ENCODE results near the gene VAV1. TPM values are rescaled to one million over a fixed set of nuclear protein-coding genes. Genes with fewer than 3 reads are reported as not detected.

Gene VAV1
- polyA plus RNA-seq, 1 donor from 2014 or later: not detected

- Histone ChIP-seq H2AFZ (ENCODE audit: low read depth, low read length) (no peak overlapping the region), H3K9me2 (ENCODE audit: insufficient read depth, low read length) (no peaks in the 10 kb centered on the region), H3K4me3 (ENCODE audit: low read length) (no peak overlapping the region), H3K9me3 (ENCODE audit: low read length) (no peaks in the 10 kb centered on the region), H3K4me2 (ENCODE audit: low read length) (no peak overlapping the region), H3F3A (ENCODE audit: insufficient read depth, low read length, poor library complexity, severe bottlenecking) (no peaks in the 10 kb centered on the region), H3K79me2 (replicated peaks; ENCODE audit: insufficient read depth, low read length) (no peaks in the 10 kb centered on the region), H4K20me1 (ENCODE audit: insufficient read depth) (no peaks in the 10 kb centered on the region), H3K9ac (ENCODE audit: low read length) (no peak overlapping the region), H3K27me3 (ENCODE audit: insufficient read depth, low read depth, low read length) (no peaks in the 10 kb centered on the region), H3K36me3 (ENCODE audit: insufficient read depth, low read length) (no peaks in the 10 kb centered on the region), H3K27ac (ENCODE audit: low read length) (no peak overlapping the region)
- TF ChIP-seq TAF1 (IDR thresholded peaks at IDR 0.05; ENCODE audit: low read depth) (no peak), MXI1 (conservative IDR thresholded peaks at IDR 0.05; ENCODE audit: poor library complexity, severe bottlenecking) (no peak), EZH2 (IDR thresholded peaks at IDR 0.05; ENCODE audit: borderline replicate concordance, insufficient read depth, low read length, poor library complexity, severe bottlenecking) (no peak), POLR2AphosphoS5 (IDR thresholded peaks at IDR 0.05) (no peak)
Observed at GRCh38 chr19:6777434-6777833, 4.9 kb downstream of the VAV1 start.

- H3K79me2 ChIP-seq (replicated peaks; ENCODE audit: insufficient read depth, low read length): no peaks in the 10 kb centered on the region
- H3K9me2 ChIP-seq (ENCODE audit: insufficient read depth, low read length): no peaks in the 10 kb centered on the region
- H4K20me1 ChIP-seq (ENCODE audit: insufficient read depth): no peaks in the 10 kb centered on the region
- no peaks in the 10 kb centered on the region for H3K9me3 ChIP-seq (ENCODE audit: low read length)
- H3K4me3 ChIP-seq (ENCODE audit: low read length): no peak overlapping the region
- H3K4me2 ChIP-seq (ENCODE audit: low read length): no peak overlapping the region
- no peak overlapping the region for H2AFZ ChIP-seq (ENCODE audit: low read depth, low read length)
- H3K27me3 ChIP-seq (ENCODE audit: insufficient read depth, low read depth, low read length): no peaks in the 10 kb centered on the region
- H3K36me3 ChIP-seq (ENCODE audit: insufficient read depth, low read length): no peaks in the 10 kb centered on the region
- H3F3A ChIP-seq (ENCODE audit: insufficient read depth, low read length, poor library complexity, severe bottlenecking): no peaks in the 10 kb centered on the region
- no peak overlapping the region for H3K9ac ChIP-seq (ENCODE audit: low read length)
- no peak overlapping the region for H3K27ac ChIP-seq (ENCODE audit: low read length)
- TF ChIP-seq POLR2AphosphoS5 (IDR thresholded peaks at IDR 0.05): no peak
- TF ChIP-seq CTCF (IDR thresholded peaks at IDR 0.05; ENCODE audit: poor library complexity, severe bottlenecking): no peak
- no peak for TF ChIP-seq RAD21 (conservative IDR thresholded peaks at IDR 0.05)
- TF ChIP-seq TAF1 (IDR thresholded peaks at IDR 0.05; ENCODE audit: low read depth): no peak
- TF ChIP-seq EP300 (conservative IDR thresholded peaks at IDR 0.05; ENCODE audit: poor library complexity, severe bottlenecking): no peak
- TF ChIP-seq REST (IDR thresholded peaks at IDR 0.05; ENCODE audit: borderline replicate concordance): no peak
- no peak for TF ChIP-seq MXI1 (conservative IDR thresholded peaks at IDR 0.05; ENCODE audit: poor library complexity, severe bottlenecking)
- TF ChIP-seq SMC3 (conservative IDR thresholded peaks at IDR 0.05; ENCODE audit: poor library complexity): no peak
- no peak for TF ChIP-seq EZH2 (IDR thresholded peaks at IDR 0.05; ENCODE audit: borderline replicate concordance, insufficient read depth, low read length, poor library complexity, severe bottlenecking)
Observed at GRCh38 chr19:6778386-6778785, 5.9 kb downstream of the VAV1 start.
